Gastrocnemius medialis (tissue), 4 donors: Measurements from ENCODE around the gene ITIH5.

Experiments
- CTCF ChIP-seq, 5 experiments: fragments of 450-650 bp in 3 of 5; fragments of 200-600 bp in 2 of 5; sonication (generic) in 2 of 5; IDR thresholded peaks in 4 of 5; conservative IDR thresholded peaks in 1 of 5; 1 replicate in 4 of 5; 2 replicates in 1 of 5; pipeline ENCODE4 v1.5.1; 2016 to 2019; ENCODE audit warnings: antibody characterized with exemption in 5 of 5, mild to moderate bottlenecking in 3 of 5, moderate library complexity in 3 of 5
- POLR2A ChIP-seq, 2 donors: fragments of 450-650 bp; IDR thresholded peaks; one replicate each; pipeline ENCODE4 v1.6.1; 2017; ENCODE audit warnings: antibody characterized with exemption in 2 of 2, mild to moderate bottlenecking in 2 of 2, moderate library complexity in 2 of 2

- TF ChIP-seq CTCF (IDR thresholded peaks at IDR 0.05 in 4 of 5, conservative IDR thresholded peaks at IDR 0.05 in 1 of 5), result no peak
- no peak for TF ChIP-seq POLR2A (IDR thresholded peaks at IDR 0.05)
Measured at GRCh38 chr10:7635408-7636125, 31.2 kb downstream of the ITIH5 start.
